Activated CD8-positive, alpha-beta memory T cell treated with anti-CD3 and anti-CD28 coated beads, Interleukin-2, amount 50 U/mL, for 4 hours (primary cell): Measurements from ENCODE around the gene CACNA2D3.

Experiments
- DNase-seq: peaks from one replicate; pipeline ENCODE4 v3.0.0-alpha.2; 2020

CACNA2D3 gene

DNA sequence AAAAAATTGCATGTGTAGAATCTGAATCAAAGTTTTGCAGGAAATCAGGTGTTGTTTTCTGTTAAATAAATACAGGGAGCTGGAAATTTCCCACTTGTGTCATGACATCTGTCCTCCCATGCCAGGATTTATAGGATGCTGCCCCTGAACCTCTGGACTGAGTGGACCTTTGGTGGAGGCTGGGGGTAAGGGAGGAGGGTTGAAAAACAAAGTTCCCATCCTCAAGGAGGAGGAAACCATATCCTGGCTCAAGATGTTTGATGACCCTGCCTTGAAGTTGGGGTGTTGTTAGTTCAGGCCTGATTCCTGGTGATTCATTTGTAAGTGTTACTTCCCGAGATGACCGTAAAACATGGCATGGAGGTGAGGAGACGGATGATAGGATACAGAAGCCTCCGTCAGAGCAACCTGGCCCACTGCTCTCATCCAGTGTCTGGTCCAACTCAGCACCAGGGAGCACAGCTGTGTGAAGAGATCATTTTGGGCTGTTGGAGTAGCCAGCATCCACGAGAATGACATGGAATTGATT, 223.6 kb downstream of the CACNA2D3 start:
- no peak for DNase-seq

DNA sequence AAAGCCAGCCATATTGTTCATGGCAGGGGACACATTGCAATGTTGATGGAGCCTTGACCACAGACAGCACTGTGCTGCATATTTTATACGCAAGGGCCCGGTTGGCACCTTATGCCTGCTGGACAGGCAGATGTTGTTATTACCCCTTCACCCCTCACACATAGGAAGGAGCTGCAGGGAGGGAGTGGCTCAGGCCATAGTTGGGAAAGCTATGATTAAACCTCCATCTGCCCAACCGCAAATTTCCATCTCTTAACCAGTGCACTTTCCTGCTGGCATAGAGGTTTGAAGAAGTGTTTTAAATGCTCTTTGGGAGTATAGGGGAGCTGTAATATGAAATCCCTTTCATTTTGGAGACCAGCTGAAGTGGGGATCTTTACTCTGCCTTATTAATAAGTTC, 224.7 kb downstream of the CACNA2D3 start:
- no peak for DNase-seq

DNA sequence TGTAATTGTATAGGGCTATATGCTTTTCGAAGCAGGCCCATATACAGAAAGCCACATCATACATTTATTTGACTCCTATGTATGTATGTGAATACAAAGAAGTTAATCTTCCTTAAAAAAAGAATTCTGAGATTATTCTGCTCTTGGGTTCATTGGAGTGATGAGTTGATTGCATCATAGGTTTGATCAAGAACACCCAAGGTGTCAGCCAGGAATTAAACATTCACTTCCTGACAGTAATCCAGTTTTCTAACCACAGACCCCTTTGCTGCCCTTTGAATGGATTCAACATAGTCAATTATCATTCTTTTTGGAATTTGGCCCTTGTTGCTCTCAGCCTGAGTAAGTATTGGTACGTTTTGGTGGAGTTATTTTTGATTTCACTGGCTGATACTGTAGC, 225.6 kb downstream of the CACNA2D3 start:
- no peak for DNase-seq

DNA sequence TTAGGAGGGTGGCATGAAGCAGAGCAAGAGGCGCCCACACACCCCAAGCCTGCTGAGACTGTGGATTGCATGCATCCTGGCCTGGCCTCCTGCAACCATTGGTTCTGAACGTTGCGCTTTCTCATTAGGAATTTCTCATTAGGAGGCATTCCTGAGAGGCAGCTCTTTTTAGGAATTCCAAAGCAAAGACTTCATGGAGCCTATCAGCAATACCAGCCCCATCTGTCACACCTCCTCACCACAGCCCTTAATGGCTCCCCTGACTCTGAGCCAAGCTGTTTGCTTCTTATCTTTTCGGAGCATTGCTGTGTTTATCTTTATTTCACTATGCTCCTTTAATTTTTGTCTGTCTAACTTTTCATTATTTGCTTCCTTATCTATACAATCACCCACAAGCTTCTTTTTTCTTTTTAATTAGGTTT, 226.9 kb downstream of the CACNA2D3 start:
- DNase-seq: no peak

- no peak for DNase-seq
These were observed 227.3 kb downstream of the CACNA2D3 start for GRCh38 chr3:54349691-54350090.

DNA sequence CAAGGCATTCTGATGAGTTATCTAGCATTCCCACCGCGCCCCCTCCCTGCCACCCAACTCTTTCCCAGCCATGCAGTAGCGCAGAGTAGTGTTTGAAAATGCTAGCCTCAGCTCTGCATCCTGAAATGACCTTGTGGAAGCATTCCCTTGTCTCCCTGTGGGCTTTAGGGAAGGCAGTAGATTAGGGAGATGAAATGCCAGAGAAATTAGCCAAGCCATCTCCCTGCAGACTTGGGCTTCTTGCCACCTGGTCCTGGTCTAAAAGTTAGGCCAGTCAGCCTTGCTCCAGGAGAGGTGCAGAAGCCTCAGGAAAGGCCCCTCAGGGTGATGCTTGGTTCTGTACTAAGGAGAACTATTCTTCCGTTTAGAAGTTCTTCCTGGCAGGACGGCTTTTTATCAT, 231.2 kb downstream of the CACNA2D3 start:
- no peak for DNase-seq

DNA sequence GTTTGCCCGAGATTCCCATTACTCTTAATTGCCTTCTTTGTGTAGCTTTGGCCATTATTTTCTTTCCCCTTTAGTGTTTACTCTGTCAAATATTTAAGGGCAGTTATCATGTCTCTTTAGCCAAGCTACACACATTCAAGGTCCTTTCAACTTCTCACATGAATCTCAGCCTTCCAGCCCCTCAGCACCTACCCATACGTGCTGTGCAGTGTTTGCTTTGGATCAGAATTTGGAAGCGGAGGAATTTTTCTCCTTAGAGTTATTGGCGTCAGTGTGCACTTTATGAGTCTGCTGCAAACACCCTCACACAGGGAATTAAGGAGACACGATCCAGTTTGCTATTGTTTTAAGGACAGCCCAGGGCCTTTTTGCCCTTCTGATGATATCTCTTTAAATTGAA, 231.6 kb downstream of the CACNA2D3 start:
- DNase-seq: no peak

GRCh38 chr3:54355800-54356199, 233.4 kb downstream of the CACNA2D3 start:
- DNase-seq: no peak

DNA sequence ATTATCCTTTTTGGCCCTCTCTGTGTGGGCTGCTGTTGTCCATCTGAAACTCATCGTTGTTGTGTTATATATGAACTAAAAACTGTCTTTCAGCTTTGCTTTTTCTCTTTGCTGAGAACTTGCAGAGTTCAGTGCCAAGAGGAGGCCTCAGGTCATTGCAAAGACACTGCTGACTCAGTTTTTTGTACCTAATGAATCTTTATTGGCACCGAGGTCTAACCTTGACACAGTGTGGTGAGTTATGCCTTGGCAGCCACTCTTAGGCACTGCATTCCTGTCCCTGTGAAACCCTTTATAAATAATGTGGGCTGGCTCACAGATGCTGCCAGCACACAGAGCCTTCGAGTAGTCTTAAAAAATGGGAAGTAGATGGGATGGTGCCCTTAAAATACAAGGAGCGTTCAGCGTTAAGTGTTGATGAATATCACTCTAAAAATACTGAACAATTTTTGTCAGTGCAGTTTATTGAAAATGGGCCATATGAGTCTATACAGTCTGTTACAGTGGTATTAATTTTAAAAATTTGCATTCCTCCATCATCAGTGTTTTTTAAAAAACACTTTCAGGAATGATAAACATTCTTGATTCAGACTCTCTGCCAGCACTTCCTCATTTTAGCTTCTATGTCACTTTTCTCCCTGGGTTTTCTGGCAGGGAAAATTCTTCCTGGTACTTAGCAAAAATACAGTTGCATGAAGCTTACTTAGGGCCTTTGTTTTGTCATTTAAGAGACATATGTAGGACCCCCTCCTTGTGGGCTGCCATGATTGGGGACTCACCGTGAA, 234.1 kb downstream of the CACNA2D3 start:
- DNase-seq: no peak

DNA sequence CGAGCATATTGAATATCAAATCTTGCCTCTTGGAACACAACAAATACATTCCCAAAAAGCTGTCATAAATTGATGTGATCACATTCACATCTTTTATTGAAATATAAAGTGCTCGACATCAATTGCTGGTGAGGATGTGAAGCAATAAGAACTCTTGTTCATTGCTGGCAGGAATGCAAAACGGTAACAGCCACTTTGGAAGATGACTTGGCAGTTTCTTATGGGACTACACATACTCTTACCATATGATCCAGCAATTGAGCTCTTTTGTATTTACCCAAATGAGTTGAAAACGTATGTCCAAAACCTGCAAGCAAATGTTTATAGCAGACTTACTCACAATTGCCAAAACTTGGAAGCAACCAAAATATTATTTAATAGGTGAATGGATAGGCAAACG, 234.9 kb downstream of the CACNA2D3 start:
- no peak for DNase-seq

GRCh38 chr3:54358316-54358715, 236.0 kb downstream of the CACNA2D3 start:
- no peak for DNase-seq

DNA sequence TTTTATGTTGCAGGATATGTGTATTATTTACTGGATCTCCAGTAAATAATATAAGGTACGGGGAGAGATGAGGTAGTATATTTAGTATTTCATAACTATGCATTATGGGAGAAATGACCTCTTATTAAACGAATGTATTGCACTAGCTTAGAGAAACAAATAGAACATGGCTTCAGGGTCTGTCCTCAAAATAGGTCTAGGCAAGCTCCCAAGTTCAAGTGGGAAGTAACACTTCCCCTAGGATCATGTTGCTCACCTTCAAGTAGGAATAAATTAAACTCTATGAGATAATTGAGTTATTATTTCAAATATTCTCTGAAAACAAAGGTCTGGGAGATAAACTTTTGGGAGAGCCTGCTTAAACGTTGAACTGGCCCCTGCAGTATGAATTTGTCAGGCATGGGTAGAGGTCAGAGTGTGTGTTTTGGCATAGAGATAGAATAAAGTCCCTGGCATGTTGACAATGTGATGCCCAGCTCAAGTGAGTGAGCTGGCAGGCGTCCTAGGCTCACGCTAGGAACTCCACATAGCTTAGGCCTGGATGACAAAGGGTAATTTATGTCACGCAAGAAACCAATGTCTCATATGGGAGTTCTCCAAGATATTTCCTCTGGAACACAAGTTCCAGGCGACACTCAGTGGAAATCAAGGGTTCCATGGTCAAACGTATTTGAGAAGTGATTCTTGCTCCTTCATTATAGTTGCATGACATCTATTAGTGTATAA, 236.8 kb downstream of the CACNA2D3 start:
- DNase-seq: no peak

GRCh38 chr3:54360320-54360719, 238.0 kb downstream of the CACNA2D3 start:
- no peak for DNase-seq

DNA sequence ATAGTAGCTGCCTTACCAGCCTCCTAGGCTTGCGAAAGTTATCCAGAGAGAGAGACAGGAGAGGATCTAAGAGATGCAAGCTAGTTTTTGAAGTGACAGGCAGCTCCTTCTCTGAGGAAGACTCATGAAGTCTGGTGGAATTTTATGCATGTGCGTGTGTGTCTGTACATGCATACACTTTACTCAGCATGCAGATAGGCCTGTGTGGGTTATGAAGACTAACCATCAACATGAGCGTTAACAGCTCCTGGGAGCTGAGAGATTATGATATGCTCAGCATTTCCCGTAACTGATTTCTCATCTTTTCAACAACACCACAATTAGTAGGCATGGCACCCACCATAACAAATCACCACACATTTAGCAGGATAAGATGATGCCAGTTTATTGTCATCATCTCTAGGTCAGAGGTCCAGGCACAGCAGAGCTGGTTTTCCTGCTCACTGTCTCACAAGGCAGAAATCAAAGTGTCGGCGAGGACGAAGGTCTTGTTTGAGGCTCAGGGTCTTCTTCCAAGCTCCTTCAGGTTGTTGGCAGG, 239.5 kb downstream of the CACNA2D3 start:
- DNase-seq: no peak

DNA sequence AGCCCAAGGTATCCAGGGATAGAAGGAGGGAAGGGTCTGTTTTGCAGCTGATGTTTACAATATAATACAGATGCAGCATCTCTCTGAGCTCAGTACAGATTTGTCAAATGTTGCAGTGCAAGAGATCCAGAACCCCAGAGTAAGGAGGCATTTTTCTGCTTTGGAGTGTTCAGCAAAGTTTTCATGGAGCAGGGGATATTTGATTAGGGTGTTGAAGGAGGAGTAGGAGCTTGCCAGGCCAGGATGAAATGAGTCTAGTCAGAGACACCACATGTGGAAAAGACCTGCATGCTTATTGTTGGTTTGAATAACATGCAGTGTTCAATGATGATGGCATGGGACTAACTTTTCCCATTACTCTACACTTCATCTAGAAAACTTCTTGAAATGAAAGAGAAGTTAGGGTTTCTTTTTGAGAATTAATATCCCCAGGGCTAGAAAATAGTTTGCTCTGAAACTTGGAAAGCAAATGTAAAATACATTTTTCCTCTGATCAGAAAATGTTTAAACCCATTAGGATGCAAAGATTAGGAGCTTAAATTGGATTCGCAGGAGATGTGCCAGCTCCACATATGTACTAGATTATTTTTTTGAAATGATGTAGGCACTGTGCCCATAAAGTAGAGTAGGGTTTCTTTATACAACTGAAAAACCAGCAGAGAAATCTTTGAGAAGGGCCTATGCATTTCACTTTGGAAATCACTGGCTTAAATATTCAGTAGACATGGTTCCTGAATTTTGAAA, 243.8 kb downstream of the CACNA2D3 start:
- no peak for DNase-seq

DNA sequence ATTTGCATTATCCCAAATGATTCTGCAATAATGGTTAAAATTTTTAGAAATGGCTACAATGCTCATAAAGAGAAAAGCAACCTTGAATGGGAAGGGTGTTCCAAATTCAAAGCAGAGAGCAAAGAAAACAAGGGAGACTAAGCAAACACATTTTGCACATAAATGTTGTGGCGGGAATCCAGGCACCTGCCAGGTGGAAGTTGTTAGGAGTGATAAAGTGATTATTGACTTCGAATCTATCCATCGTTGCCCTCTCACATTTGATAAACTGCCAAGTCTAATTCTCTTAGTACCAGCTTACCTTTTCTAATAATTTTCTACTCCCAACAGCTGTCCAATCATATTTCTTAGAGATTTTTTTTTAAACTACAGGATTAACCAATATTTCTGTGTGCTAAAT, 244.5 kb downstream of the CACNA2D3 start:
- no peak for DNase-seq

DNA sequence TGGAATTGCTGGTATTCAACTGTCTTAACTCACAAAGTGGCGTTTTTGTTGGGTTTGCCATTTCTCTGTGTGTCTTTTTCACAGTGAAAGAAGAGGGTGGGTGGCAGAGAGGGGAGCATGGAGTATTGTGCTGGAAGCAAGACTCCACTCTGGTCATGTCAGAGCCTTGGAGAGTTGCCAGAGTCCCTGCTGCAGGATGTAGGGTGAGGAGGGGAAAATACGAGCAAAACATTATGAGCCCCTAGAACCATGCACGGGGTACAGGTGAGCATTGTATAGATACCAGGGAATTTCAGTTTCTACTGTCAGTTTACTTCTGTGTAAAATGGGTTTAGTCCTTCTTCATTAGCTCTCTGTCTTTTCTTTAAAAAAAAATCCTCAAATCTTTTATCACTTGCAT, 249.9 kb downstream of the CACNA2D3 start:
- DNase-seq: no peak

DNA sequence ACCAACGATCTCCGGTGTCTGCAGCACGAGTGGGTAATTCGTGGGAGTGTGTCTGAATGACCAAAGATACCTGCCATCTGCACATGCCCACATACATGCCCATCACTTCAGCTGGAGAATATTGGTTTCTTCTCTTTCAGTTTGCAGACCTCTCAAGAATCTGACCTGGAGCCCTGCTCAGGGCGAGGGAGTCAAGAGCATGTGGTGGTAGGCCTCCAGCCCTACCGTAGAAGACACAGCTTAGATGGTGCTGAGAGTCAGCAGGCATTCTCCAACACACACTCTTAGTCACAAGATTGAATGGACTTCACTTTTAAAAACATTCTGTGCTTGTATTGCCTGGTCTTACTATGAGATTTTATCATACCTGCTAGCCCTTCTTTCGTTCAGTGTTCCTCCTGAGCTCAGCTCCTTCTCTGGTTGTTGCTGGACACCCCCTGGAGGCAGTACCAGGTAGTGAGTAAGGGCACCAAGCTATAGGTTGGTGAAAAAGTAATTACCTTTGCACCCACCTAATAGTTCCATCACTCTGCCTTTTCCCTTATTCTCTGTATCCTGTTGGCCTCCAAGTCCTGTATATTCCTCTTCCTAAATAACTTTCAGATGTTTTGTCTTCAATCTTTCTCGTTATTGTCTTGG, 252.0 kb downstream of the CACNA2D3 start:
- no peak for DNase-seq

DNA sequence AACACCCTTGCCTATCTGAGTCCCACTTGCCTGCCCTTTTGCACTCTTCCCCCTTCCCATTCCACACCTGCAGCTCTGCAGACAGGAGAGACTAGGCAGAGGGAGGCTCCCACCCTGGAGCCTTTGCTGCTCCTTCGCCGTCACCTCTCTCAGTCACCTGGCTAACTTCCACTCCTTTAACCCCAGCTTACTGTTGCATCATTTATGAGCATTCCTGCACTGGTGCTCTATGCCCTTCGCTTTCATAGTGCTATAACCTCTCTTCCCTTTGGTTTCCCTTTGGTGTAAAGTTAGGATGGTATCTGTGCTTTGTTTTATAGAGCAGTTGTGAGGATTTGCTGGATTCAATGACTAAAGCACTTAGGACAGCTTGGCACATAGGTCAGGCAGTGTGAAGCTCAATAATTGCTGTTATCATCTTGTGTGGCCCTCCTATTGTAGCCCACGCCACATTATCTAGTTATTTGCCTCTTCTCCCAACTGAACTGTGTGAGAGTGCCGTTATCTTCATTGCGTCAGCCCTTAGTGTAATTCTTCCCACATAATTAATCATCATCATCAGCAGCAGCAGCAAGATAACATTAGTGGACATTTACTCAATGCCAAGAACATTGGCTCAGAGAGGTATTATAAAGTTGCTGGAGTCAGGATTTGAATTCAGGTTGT, 253.9 kb downstream of the CACNA2D3 start:
- no peak for DNase-seq

GRCh38 chr3:54376939-54377578, 254.7 kb downstream of the CACNA2D3 start:
- DNase-seq: no peak

- DNase-seq: no peak
These were observed 255.8 kb downstream of the CACNA2D3 start for GRCh38 chr3:54378184-54378583.

DNA sequence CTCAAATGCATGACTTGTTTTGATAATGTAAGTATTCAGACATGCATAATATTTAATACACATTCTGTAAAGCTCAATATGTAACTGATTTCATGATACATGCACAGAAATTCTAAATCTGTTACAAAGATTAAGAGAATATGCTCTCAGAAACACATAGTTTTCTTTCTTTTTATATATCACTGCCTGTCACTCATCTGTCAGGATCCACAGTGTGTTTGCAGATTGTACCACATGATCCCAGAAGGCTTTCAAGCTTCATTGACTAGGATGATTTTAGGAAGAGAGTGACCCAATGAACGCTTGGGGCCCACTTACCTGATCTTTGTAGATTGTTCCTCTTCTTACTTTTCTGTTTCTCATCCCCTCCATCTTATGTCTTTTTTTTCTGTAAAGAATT, 261.9 kb downstream of the CACNA2D3 start:
- no peak for DNase-seq
